IPS-15b (cell line): ENCODE results near the gene C9orf72.
"Not testable (repeated sequence)": the region's sequence is repeated elsewhere in the genome, so short reads cannot be mapped to it uniquely, and the experiment has no call there.

Experiments
- H3K27me3 ChIP-seq: one replicate; pipeline ENCODE4 v1.6.1; 2013; ENCODE audit warnings: low read length; ENCODE audit not compliant: control insufficient read depth, insufficient read depth
- H3K36me3 ChIP-seq: one replicate; pipeline ENCODE4 v1.6.1; 2013; ENCODE audit warnings: low read length; ENCODE audit not compliant: control insufficient read depth, insufficient read depth
- H3K4me1 ChIP-seq: one replicate; pipeline ENCODE4 v1.6.1; 2013; ENCODE audit warnings: mild to moderate bottlenecking, low read length; ENCODE audit not compliant: control insufficient read depth, insufficient read depth
- H3K4me3 ChIP-seq: one replicate; pipeline ENCODE4 v1.5.1; 2013; ENCODE audit warnings: low read depth, low read length
- H3K9ac ChIP-seq: one replicate; pipeline ENCODE4 v1.6.1; 2013; ENCODE audit warnings: low read depth, mild to moderate bottlenecking, low read length
- H3K9me3 ChIP-seq: one replicate; pipeline ENCODE4 v1.6.1; 2013; ENCODE audit warnings: mild to moderate bottlenecking, low read length; ENCODE audit not compliant: control insufficient read depth, insufficient read depth

Gene C9orf72

GRCh38 chr9:27500902-27501301 is 72.4 kb downstream of the C9orf72 start:
- H3K9me3 ChIP-seq, H3K36me3 ChIP-seq, H3K4me3 ChIP-seq, H3K9ac ChIP-seq, H3K27me3 ChIP-seq: not testable (repeated sequence)
- H3K4me1 ChIP-seq = peaks cover 21% of the 10 kb centered on the region

GRCh38 chr9:27499451-27499850 is 73.8 kb downstream of the C9orf72 start:
- H3K27me3 ChIP-seq = no peaks in the 10 kb centered on the region
- H3K4me3 ChIP-seq = no peak overlapping the region
- peaks cover 28% of the 10 kb centered on the region for H3K4me1 ChIP-seq
- no peak overlapping the region for H3K9ac ChIP-seq
- H3K9me3 ChIP-seq = no peaks in the 10 kb centered on the region
- no peaks in the 10 kb centered on the region for H3K36me3 ChIP-seq

- H3K36me3 ChIP-seq = no peaks in the 10 kb centered on the region
- H3K4me1 ChIP-seq = peaks cover 28% of the 10 kb centered on the region
- no peaks in the 10 kb centered on the region for H3K27me3 ChIP-seq
- H3K4me3 ChIP-seq = peak overlapping the region; percentile 12
- H3K9me3 ChIP-seq = no peaks in the 10 kb centered on the region
- H3K9ac ChIP-seq = no peak overlapping the region
These were observed 75.3 kb downstream of the C9orf72 start for GRCh38 chr9:27497883-27498417.
